IMR-90 (cell line): ENCODE results near the gene NOA1. TPM values are rescaled to one million over a fixed set of nuclear protein-coding genes. Genes with fewer than 3 reads are reported as not detected.

Experiments
- ATAC-seq: fragments of 200-7000 bp; cut with Tn5 transposase; 2 replicates; pipeline ENCODE4 v1.9.1; 2020; ENCODE audit warnings: low read depth, mild to moderate bottlenecking, moderate library complexity
- BruUV-seq: library from RNA; stranded (reverse); fragments of 400-500 nt; replicated peaks from 2 replicates; lab custom pipeline; 2021; lab: Mats Ljungman, UMichigan
- CTCF ChIA-PET: fragments of 300-600 bp; formaldehyde crosslinking; extraction: SDS; loops from one replicate; lab custom pipeline; 2021; ENCODE audit warnings: antibody characterized with exemption; lab: Yijun Ruan, JAX
- POLR2A ChIA-PET: fragments of 300-600 bp; sonication (Branson Sonifier 250); formaldehyde crosslinking; loops from one replicate; lab custom pipeline; 2022; ENCODE audit warnings: antibody characterized with exemption; ENCODE audit not compliant: unreplicated experiment; lab: Charles Lee
- DNase-seq: peaks from one replicate; pipeline ENCODE4 v3.0.0; 2013
- H2AFZ ChIP-seq: replicated peaks from 2 replicates; pipeline ENCODE3; 2013; ENCODE audit warnings: low read length, mild to moderate bottlenecking; ENCODE audit not compliant: poor library complexity
- H2AK5ac ChIP-seq: 2 replicates; pipeline ENCODE4 v1.6.1; 2013; ENCODE audit warnings: low read depth, low read length, inconsistent platforms
- H2AK9ac ChIP-seq: replicated peaks from 2 replicates; pipeline ENCODE3; 2013; ENCODE audit warnings: mild to moderate bottlenecking, low read depth, low read length, moderate library complexity; ENCODE audit not compliant: poor library complexity
- H2BK120ac ChIP-seq: 2 replicates; pipeline ENCODE4 v1.6.1; 2013; ENCODE audit warnings: low read depth, low read length, inconsistent platforms
- H2BK15ac ChIP-seq: 3 replicates; pipeline ENCODE4 v1.6.1; 2013; ENCODE audit warnings: low read depth, low read length, inconsistent platforms
- H2BK20ac ChIP-seq: 2 replicates; pipeline ENCODE4 v1.6.1; 2013; ENCODE audit warnings: low read depth, mild to moderate bottlenecking, inconsistent platforms, low read length, moderate library complexity
- H2BK5ac ChIP-seq: 2 replicates; pipeline ENCODE4 v1.6.1; 2013; ENCODE audit warnings: mild to moderate bottlenecking, low read depth, low read length, inconsistent platforms; ENCODE audit not compliant: poor library complexity, severe bottlenecking
- H3K14ac ChIP-seq: replicated peaks from 2 replicates; pipeline ENCODE4 v1.6.1; 2013; ENCODE audit warnings: low read depth, low read length, inconsistent platforms
- H3K18ac ChIP-seq: 2 replicates; pipeline ENCODE4 v1.6.1; 2013; ENCODE audit warnings: low read depth, low read length, control low read depth
- H3K23ac ChIP-seq: 2 replicates; pipeline ENCODE4 v1.6.1; 2013; ENCODE audit warnings: low read depth, low read length, inconsistent platforms
- H3K27ac ChIP-seq: 2 replicates; pipeline ENCODE4 v1.5.1; 2013; ENCODE audit warnings: mild to moderate bottlenecking, control low read depth, low read length; ENCODE audit not compliant: insufficient read depth
- H3K27me3 ChIP-seq: 2 replicates; pipeline ENCODE4 v1.6.1; 2013; ENCODE audit warnings: low read length; ENCODE audit not compliant: control insufficient read depth, insufficient read depth
- H3K36me3 ChIP-seq: 2 replicates; pipeline ENCODE4 v1.6.1; 2013; ENCODE audit warnings: low read length, mixed read lengths; ENCODE audit not compliant: control insufficient read depth, insufficient read depth
- H3K4ac ChIP-seq: 2 replicates; pipeline ENCODE4 v1.6.1; 2013; ENCODE audit warnings: low read depth, low read length, inconsistent platforms
- H3K4me1 ChIP-seq: 2 replicates; pipeline ENCODE4 v1.6.1; 2013; ENCODE audit warnings: low read length, mixed read lengths; ENCODE audit not compliant: control insufficient read depth, insufficient read depth
- H3K4me2 ChIP-seq: 2 replicates; pipeline ENCODE4 v1.6.1; 2013; ENCODE audit warnings: low read depth, mild to moderate bottlenecking, control low read depth, low read length, moderate library complexity
- H3K4me3 ChIP-seq: 2 replicates; pipeline ENCODE4 v1.5.1; 2013; ENCODE audit warnings: low read depth, mild to moderate bottlenecking, control low read depth, low read length, moderate library complexity; ENCODE audit not compliant: insufficient read depth
- H3K56ac ChIP-seq: 2 replicates; pipeline ENCODE4 v1.6.1; 2013; ENCODE audit warnings: low read length, inconsistent platforms; ENCODE audit not compliant: insufficient read depth; ENCODE audit errors: extremely low read depth
- H3K79me1 ChIP-seq, 2 experiments: 2 replicates each; pipeline ENCODE4 v1.6.1; 2013; ENCODE audit warnings: low read length in 2 of 2, inconsistent platforms in 1 of 2, low read depth in 1 of 2
- H3K9ac ChIP-seq: 2 replicates; pipeline ENCODE4 v1.6.1; 2013; ENCODE audit warnings: low read depth, low read length, control low read depth
- H3K9me1 ChIP-seq: 2 replicates; pipeline ENCODE4 v1.6.1; 2013; ENCODE audit warnings: low read length, inconsistent platforms; ENCODE audit not compliant: insufficient read depth
- H3K9me3 ChIP-seq: 2 replicates; pipeline ENCODE4 v1.6.1; 2013; ENCODE audit warnings: low read length; ENCODE audit not compliant: control insufficient read depth, insufficient read depth
- H4K20me1 ChIP-seq: 2 replicates; pipeline ENCODE4 v1.6.1; 2013; ENCODE audit warnings: low read length, inconsistent platforms; ENCODE audit not compliant: insufficient read depth
- H4K5ac ChIP-seq: 2 replicates; pipeline ENCODE4 v1.6.1; 2013; ENCODE audit warnings: mild to moderate bottlenecking, low read depth, low read length, control low read depth
- H4K8ac ChIP-seq, 2 experiments: 2 replicates each; pipeline ENCODE4 v1.6.1; 2013; ENCODE audit warnings: low read depth in 2 of 2, low read length in 2 of 2, control low read depth in 1 of 2, inconsistent platforms in 1 of 2
- H4K91ac ChIP-seq: 2 replicates; pipeline ENCODE4 v1.6.1; 2013; ENCODE audit warnings: low read depth, low read length, inconsistent platforms; ENCODE audit not compliant: insufficient read depth
- BHLHE40 ChIP-seq: fragments of 150-350 bp; IDR thresholded peaks from 2 replicates; pipeline ENCODE4 v1.6.1; 2016; ENCODE audit warnings: mild to moderate bottlenecking, low read depth, low read length
- CEBPB ChIP-seq: IDR thresholded peaks from 2 replicates; pipeline ENCODE4 v1.6.1; 2012; ENCODE audit warnings: low read depth, low read length, improper control_type of control experiment
- CHD1 ChIP-seq: IDR thresholded peaks from 2 replicates; pipeline ENCODE4 v1.6.1; 2012; ENCODE audit warnings: low read depth, low read length, improper control_type of control experiment
- ELK1 ChIP-seq: fragments of 150-350 bp; IDR thresholded peaks from 2 replicates; pipeline ENCODE4 v1.6.1; 2016; ENCODE audit warnings: low read depth, mild to moderate bottlenecking, low read length, moderate library complexity, borderline replicate concordance
- FOS ChIP-seq: fragments of 150-350 bp; IDR thresholded peaks from 2 replicates; pipeline ENCODE4 v1.6.1; 2016; ENCODE audit warnings: low read depth, low read length
- MAFK ChIP-seq: IDR thresholded peaks from 2 replicates; pipeline ENCODE4 v1.6.1; 2012; ENCODE audit warnings: low read depth, low read length, improper control_type of control experiment
- MAZ ChIP-seq: IDR thresholded peaks from 2 replicates; pipeline ENCODE4 v1.6.1; 2012; ENCODE audit warnings: low read depth, mild to moderate bottlenecking, low read length, improper control_type of control experiment, moderate library complexity, borderline replicate concordance
- MXI1 ChIP-seq: IDR thresholded peaks from 2 replicates; pipeline ENCODE4 v1.6.1; 2012; ENCODE audit warnings: low read depth, mild to moderate bottlenecking, low read length, moderate library complexity, borderline replicate concordance
- NFE2L2 ChIP-seq: fragments of 150-350 bp; IDR thresholded peaks from 2 replicates; pipeline ENCODE4 v1.6.1; 2016; ENCODE audit warnings: low read depth, mild to moderate bottlenecking, low read length
- POLR2A ChIP-seq: IDR thresholded peaks from 2 replicates; pipeline ENCODE4 v1.6.1; 2012; ENCODE audit warnings: mild to moderate bottlenecking, low read depth, low read length
- RAD21 ChIP-seq: IDR thresholded peaks from 2 replicates; pipeline ENCODE4 v1.6.1; 2012; ENCODE audit warnings: low read length, improper control_type of control experiment
- RCOR1 ChIP-seq: IDR thresholded peaks from 2 replicates; pipeline ENCODE4 v1.6.1; 2012; ENCODE audit warnings: mild to moderate bottlenecking, low read length, improper control_type of control experiment; ENCODE audit not compliant: insufficient replicate concordance
- RFX5 ChIP-seq: IDR thresholded peaks from 2 replicates; pipeline ENCODE4 v1.8.0; 2012; ENCODE audit warnings: low read depth, mild to moderate bottlenecking, low read length, moderate library complexity
- SMC3 ChIP-seq: fragments of 150-350 bp; IDR thresholded peaks from 2 replicates; pipeline ENCODE4 v1.6.1; 2016; ENCODE audit warnings: low read depth, mild to moderate bottlenecking, antibody characterized with exemption, low read length, moderate library complexity
- WGBS, 2 experiments: methylation state at CpG; one replicate each; pipeline versions ENCODE4 v1.1.5 to v1.1.7; 2013; ENCODE audit warnings: missing lambda C conversion rate in 2 of 2; ENCODE audit not compliant: insufficient read length in 1 of 2; ENCODE audit errors: extremely low coverage in 2 of 2; 5-methylcytosine and 5-hydroxymethylcytosine counted together
- dilution Hi-C: fragments of 300-500 bp; cut with HindIII; formaldehyde crosslinking; loops from one replicate; pipeline ENCODE4 v1.14.3; 2018; ENCODE audit warnings: low sequenced_read_pairs; ENCODE audit not compliant: unreplicated experiment
- in situ Hi-C: fragments of 300-500 bp; cut with MboI; formaldehyde crosslinking; loops from 3 replicates; pipeline ENCODE4 v1.14.3; 2019; ENCODE audit warnings: low sequenced_read_pairs, inconsistent platforms, mixed read lengths
- intact Hi-C: fragments of 100-400 bp; cut with micrococcal nuclease; formaldehyde crosslinking; loops from 2 replicates; pipeline ENCODE4 v1.10.0; 2022
- polyA plus RNA-seq, 3 experiments: library from polyadenylated mRNA; depleted of rRNA; stranded (reverse); fragments of >200 nt; gene quantifications; 2 replicates each; pipeline ENCODE4 v1.2.3, GENCODE V29; 2012; ENCODE audit warnings: low replicate concordance in 1 of 3
- total RNA-seq: library from RNA; depleted of rRNA; stranded (reverse); fragments of >200 nt; gene quantifications from 2 replicates; pipeline ENCODE4 v1.2.3, GENCODE V29; 2012
- TF ChIP-seq, protein P1 (sequence below): conservative IDR thresholded peaks from 2 replicates; pipeline ENCODE4 v1.5.1; 2012; ENCODE audit warnings: mild to moderate bottlenecking, low read depth, low read length, improper control_type of control experiment
- TF ChIP-seq, protein P2 (sequence below): fragments of 150-350 bp; IDR thresholded peaks from 2 replicates; pipeline ENCODE4 v1.6.1; 2017; ENCODE audit warnings: mild to moderate bottlenecking, antibody characterized with exemption, low read length, low read depth

Gene NOA1
- total and polyA plus RNA-seq, 2 of the 4 experiments (the other 2 are of a cell fraction) = 10.4 to 10.8 TPM

- peak; percentile 94 for ATAC-seq
- Histone ChIP-seq H2BK5ac (peak overlapping the region; percentile 64), H3K9me1 (peaks cover 3% of the 10 kb centered on the region; the same call in 1 of the 2 replicates), H3K14ac (peak overlapping the region; percentile 67; the same call in 1 of the 2 replicates), H3K27me3 (no peaks in the 10 kb centered on the region), H2AK9ac (peak overlapping the region; percentile 93), H3K9ac (no peak overlapping the region), H4K8ac (peak overlapping the region in 1 of 2 experiments; percentile 78; a peak in 2 of 4 replicates), H3K79me1 (peaks cover 19 to 33% of the 10 kb centered on the region in 2 experiments; a peak in 2 of 4 replicates), H3K18ac (no peak overlapping the region; the same call in 1 of the 2 replicates), H2AFZ (no peak overlapping the region), H2BK20ac (peak overlapping the region; percentile 93), H3K36me3 (peaks cover 6% of the 10 kb centered on the region), H4K91ac (peak overlapping the region; percentile 77), H3K56ac (no peak overlapping the region), H3K4me1 (peaks cover 2% of the 10 kb centered on the region; the same call in 1 of the 2 replicates), H3K23ac (peak overlapping the region; percentile 58), H3K4ac (peak overlapping the region; percentile 87), H2BK15ac (peak overlapping the region; percentile 49; the same call in 2 of the 3 replicates), H4K20me1 (no peaks in the 10 kb centered on the region), H4K5ac (no peak overlapping the region; the same call in 1 of the 2 replicates), H3K4me3 (no peak overlapping the region), H2BK120ac (peak overlapping the region; percentile 87), H3K9me3 (no peaks in the 10 kb centered on the region), H2AK5ac (peak overlapping the region; percentile 79), H3K27ac (peak overlapping the region; percentile 28), H3K4me2 (peak overlapping the region; percentile 8; the same call in 1 of the 2 replicates)
- POLR2A ChIA-PET = no interaction called here
- TF ChIP-seq POLR2A (no peak), ELK1 (no peak), MXI1 (peak; percentile 86), RFX5 (no peak), BHLHE40 (no peak), NFE2L2 (no peak), RCOR1 (no peak), MAFK (peak; percentile 70), SMC3 (no peak), FOS (peak; percentile 53), RAD21 (no peak), CHD1 (no peak), CEBPB (peak; percentile 83), MAZ (no peak)
- TF ChIP-seq, protein P1, sequence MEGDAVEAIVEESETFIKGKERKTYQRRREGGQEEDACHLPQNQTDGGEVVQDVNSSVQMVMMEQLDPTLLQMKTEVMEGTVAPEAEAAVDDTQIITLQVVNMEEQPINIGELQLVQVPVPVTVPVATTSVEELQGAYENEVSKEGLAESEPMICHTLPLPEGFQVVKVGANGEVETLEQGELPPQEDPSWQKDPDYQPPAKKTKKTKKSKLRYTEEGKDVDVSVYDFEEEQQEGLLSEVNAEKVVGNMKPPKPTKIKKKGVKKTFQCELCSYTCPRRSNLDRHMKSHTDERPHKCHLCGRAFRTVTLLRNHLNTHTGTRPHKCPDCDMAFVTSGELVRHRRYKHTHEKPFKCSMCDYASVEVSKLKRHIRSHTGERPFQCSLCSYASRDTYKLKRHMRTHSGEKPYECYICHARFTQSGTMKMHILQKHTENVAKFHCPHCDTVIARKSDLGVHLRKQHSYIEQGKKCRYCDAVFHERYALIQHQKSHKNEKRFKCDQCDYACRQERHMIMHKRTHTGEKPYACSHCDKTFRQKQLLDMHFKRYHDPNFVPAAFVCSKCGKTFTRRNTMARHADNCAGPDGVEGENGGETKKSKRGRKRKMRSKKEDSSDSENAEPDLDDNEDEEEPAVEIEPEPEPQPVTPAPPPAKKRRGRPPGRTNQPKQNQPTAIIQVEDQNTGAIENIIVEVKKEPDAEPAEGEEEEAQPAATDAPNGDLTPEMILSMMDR = no peak
- TF ChIP-seq, protein P2, sequence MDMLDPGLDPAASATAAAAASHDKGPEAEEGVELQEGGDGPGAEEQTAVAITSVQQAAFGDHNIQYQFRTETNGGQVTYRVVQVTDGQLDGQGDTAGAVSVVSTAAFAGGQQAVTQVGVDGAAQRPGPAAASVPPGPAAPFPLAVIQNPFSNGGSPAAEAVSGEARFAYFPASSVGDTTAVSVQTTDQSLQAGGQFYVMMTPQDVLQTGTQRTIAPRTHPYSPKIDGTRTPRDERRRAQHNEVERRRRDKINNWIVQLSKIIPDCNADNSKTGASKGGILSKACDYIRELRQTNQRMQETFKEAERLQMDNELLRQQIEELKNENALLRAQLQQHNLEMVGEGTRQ = no peak
- dilution Hi-C loops (no loop called here), in situ Hi-C loops (no loop called here), intact Hi-C loops (loop anchor here (2.0 kb wide), 1 partner anchor 40 kb away; the partner anchor contains the start of gene NOA1)
- DNase-seq = peak; percentile 93
- no TSS peak for BruUV-seq
- WGBS, 2 experiments = 69% methylated on average over 2 of the region's 6 CpGs; no CpG with 5 or more reads in 1 of the 2 experiments
- CTCF ChIA-PET = no interaction called here
These were observed 40.1 kb downstream of the NOA1 start for GRCh38 chr4:56937262-56937661.
